IPS-20b (cell line): Measurements from ENCODE around the gene GAN.

ENCODE experiments used
- H3K27ac ChIP-seq: one replicate; pipeline ENCODE4 v1.5.1; 2013; ENCODE audit warnings: low read length
- H3K27me3 ChIP-seq: 2 replicates; pipeline ENCODE4 v1.6.1; 2013; ENCODE audit warnings: mild to moderate bottlenecking, low read length, inconsistent platforms; ENCODE audit not compliant: insufficient read depth
- H3K36me3 ChIP-seq: 2 replicates; pipeline ENCODE4 v1.6.1; 2013; ENCODE audit warnings: low read depth, mild to moderate bottlenecking, inconsistent platforms, low read length, moderate library complexity; ENCODE audit not compliant: insufficient read depth
- H3K4me1 ChIP-seq: 2 replicates; pipeline ENCODE4 v1.6.1; 2013; ENCODE audit warnings: mild to moderate bottlenecking, control low read depth, inconsistent platforms, low read length, moderate library complexity; ENCODE audit not compliant: insufficient read depth
- H3K4me3 ChIP-seq: 2 replicates; pipeline ENCODE4 v1.5.1; 2013; ENCODE audit warnings: mild to moderate bottlenecking, low read length, inconsistent platforms
- H3K9ac ChIP-seq: 2 replicates; pipeline ENCODE4 v1.6.1; 2013; ENCODE audit warnings: low read depth, mild to moderate bottlenecking, inconsistent platforms, low read length, moderate library complexity
- H3K9me3 ChIP-seq: 2 replicates; pipeline ENCODE4 v1.6.1; 2013; ENCODE audit warnings: mild to moderate bottlenecking, low read depth, low read length, inconsistent platforms; ENCODE audit not compliant: insufficient read depth

GAN gene

DNA sequence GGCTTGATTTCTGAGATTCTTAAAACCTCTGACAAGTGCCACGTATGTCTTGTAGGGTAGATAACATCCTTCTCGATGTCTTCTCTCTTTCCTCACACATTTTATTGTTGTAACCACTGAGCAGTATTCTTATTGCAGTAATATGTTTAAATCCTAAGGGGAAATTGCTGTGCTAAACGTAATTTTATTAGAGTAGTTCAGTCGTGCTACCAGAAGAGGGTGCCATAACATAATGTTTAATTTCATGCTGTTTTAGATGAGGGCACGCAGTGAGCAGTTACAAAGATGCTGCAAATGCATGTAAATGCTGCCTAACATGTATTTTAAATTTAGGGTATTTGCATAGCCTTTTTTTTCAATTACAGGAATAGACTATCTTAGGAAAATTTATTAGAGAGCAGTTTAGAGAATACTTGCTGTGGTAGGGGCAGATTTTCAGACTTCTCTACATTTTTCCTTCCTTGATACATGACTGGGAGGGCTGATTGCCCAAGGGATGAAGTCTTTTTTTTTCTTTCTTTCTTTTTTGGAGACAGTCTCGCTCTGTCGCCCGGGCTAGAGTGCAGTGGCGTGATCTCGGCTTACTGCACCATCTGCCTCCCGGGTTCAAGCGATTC, 51.7 kb downstream of the GAN start:
- Histone ChIP-seq H3K4me3 (no peak overlapping the region), H3K36me3 (peaks cover 79% of the 10 kb centered on the region), H3K9ac (no peak overlapping the region), H3K27ac (no peak overlapping the region), H3K4me1 (no peaks in the 10 kb centered on the region), H3K9me3 (no peaks in the 10 kb centered on the region), H3K27me3 (no peaks in the 10 kb centered on the region)

DNA sequence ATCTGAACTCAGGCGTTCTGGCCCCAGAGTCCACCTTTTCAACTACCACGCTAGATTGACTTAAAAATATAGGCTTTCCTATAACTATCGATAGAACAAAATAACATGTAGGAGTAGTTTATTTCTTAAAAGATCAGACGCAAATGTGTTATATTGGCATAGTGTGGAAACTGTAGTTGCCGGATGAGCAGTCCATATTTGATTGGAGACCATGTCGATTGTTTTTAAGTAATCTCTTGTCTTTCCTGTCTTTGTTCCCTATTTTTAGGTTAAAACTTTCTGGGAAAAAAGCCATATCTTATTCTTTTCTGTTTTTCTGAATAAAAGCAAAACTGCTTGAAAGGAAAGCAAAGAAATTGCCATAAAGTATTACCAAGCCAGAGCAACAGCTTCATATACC, 53.1 kb downstream of the GAN start:
- no peaks in the 10 kb centered on the region for H3K27me3 ChIP-seq
- H3K36me3 ChIP-seq, result peaks cover 78% of the 10 kb centered on the region
- no peaks in the 10 kb centered on the region for H3K4me1 ChIP-seq
- H3K4me3 ChIP-seq, result no peak overlapping the region
- no peaks in the 10 kb centered on the region for H3K9me3 ChIP-seq
- H3K9ac ChIP-seq, result no peak overlapping the region
- H3K27ac ChIP-seq, result no peak overlapping the region

DNA sequence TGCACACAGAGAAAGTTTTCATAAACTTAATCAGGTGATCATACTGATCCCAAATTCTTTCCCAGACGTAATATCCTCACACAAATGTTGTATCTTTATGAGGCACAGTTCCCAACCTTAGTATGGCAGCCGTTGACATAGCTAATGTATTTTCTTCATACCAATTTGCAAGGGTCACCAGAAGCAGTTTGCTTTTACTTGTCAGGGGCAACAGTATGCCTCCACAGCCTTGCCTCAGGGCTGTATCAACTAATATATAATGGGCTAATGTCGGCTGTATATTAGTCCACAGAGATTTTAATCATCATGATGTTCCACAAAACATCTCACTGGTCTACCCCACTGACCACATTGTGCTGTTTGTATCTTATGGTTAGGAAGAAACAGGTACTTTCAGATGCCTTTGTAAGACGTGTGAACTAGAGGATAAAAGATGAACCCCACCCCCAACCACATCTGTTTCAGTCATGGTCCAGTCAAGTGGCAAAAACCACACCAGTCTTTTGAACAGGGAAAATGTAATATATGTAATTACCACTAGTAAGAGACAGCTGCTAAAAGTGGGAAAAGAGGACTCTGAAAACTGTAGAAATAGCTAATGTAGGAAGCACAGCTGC, 55.2 kb downstream of the GAN start:
- Histone ChIP-seq H3K9ac (no peak overlapping the region), H3K4me3 (no peak overlapping the region), H3K9me3 (no peaks in the 10 kb centered on the region), H3K27ac (no peak overlapping the region), H3K4me1 (no peaks in the 10 kb centered on the region), H3K36me3 (peaks cover 58% of the 10 kb centered on the region), H3K27me3 (no peaks in the 10 kb centered on the region)

DNA sequence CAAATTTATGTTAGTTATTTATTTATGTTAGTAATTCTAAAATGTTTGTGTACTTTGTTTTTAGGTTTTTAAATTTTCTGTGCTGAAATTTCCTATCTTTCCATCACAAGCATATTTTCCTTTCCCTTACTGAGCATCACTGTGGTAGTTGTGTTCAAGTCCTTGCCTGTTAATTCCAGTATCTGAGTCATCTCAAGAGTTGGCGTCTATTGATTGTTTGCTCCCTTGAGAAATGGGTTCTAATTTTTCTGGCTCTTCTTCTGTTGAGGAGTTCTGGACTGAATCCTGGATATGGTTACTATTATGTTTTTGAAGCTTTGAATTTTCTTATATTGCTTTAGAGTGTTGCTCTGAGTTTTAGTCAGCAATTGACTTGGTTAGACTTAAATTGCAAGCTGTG, 56.3 kb downstream of the GAN start:
- Histone ChIP-seq H3K36me3 (peaks cover 47% of the 10 kb centered on the region), H3K27me3 (no peaks in the 10 kb centered on the region), H3K27ac (no peak overlapping the region), H3K4me1 (no peaks in the 10 kb centered on the region), H3K4me3 (no peak overlapping the region), H3K9me3 (no peaks in the 10 kb centered on the region), H3K9ac (no peak overlapping the region)

DNA sequence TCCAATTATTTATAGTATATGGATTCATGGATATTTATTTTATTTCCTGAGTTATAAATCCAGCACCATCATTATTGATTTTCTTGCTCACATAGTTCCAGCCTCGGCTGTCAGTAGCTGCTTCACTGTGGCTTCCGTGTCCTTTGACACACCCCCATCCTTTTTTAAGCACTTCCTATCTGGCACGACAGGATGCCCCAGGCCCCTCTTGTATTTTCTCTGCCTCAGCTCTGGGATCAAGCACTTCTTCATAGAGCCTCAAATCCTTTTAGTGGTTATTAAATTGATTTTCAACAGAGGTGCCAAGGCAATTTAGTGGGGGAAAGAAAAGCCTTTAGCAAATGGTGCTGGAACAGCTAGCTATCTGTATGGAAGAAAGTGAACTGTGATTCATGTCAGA, 59.8 kb downstream of the GAN start:
- no peaks in the 10 kb centered on the region for H3K9me3 ChIP-seq
- no peak overlapping the region for H3K27ac ChIP-seq
- H3K4me3 ChIP-seq, result no peak overlapping the region
- no peak overlapping the region for H3K9ac ChIP-seq
- H3K4me1 ChIP-seq, result no peaks in the 10 kb centered on the region
- H3K27me3 ChIP-seq, result no peaks in the 10 kb centered on the region
- peaks cover 47% of the 10 kb centered on the region for H3K36me3 ChIP-seq

DNA sequence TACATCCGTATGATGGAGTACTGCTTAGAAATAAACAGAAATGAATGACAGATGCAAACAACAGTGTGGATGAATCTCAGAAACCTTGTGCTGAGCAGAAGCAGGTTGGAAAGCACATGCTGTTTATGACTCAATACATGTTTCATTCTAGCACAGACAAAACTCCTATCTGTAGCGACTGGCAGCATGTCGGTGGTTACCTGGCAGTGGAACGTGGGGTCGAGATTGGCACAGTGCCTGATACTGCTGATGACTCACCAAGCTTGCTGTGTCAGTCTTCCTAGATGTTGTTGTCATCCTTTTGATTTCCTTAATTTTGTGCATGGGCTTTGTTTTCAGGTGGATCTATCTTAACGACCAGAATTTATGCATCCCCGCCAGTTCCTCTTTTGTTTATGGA, 62.1 kb downstream of the GAN start:
- H3K27ac ChIP-seq, result no peak overlapping the region
- H3K9ac ChIP-seq, result no peak overlapping the region
- no peaks in the 10 kb centered on the region for H3K4me1 ChIP-seq
- no peak overlapping the region for H3K4me3 ChIP-seq
- no peaks in the 10 kb centered on the region for H3K9me3 ChIP-seq
- peaks cover 33% of the 10 kb centered on the region for H3K36me3 ChIP-seq
- no peaks in the 10 kb centered on the region for H3K27me3 ChIP-seq

DNA sequence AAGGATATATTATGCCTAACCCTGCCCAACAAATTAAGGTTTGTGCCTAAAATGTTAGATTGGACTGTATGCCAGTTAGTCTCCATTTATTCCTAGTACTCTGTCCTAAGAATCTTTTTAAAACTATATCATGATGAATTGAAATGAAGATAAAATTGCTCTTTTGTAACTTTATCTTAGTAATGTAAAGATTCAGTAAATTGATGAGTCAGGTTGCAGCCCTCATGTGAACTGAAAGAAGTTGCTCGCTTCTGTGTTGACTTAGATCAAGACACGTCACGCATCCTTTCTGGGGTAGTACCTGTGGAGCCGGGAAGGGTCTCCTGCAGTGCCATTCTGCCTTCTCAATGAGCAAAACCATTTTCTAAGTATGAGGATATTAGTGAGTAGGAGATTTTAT, 63.3 kb downstream of the GAN start:
- H3K9me3 ChIP-seq, result no peaks in the 10 kb centered on the region
- no peaks in the 10 kb centered on the region for H3K27me3 ChIP-seq
- H3K4me3 ChIP-seq, result no peak overlapping the region
- no peak overlapping the region for H3K9ac ChIP-seq
- H3K4me1 ChIP-seq, result no peaks in the 10 kb centered on the region
- H3K36me3 ChIP-seq, result peaks cover 28% of the 10 kb centered on the region
- H3K27ac ChIP-seq, result no peak overlapping the region

DNA sequence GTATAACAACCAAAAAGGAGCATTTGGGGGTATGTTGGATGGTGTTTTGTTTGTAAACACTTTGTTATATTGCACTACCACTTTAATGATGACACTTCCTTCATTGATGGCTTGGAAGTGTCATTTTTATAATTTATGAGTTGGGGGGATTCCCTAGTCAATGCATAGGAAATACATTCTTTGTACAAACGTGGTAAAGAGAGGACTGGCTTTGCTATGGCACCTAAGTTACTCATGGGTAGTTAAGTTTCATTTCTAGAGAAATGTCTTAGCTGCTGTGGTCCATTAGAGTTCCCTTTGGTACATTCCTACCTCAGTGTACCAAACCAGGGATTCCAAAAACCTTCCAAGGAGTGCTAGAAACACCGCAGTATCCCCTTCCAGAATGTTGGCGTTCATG, 66.2 kb downstream of the GAN start:
- no peak overlapping the region for H3K27ac ChIP-seq
- H3K9me3 ChIP-seq, result no peaks in the 10 kb centered on the region
- H3K9ac ChIP-seq, result no peak overlapping the region
- H3K27me3 ChIP-seq, result no peaks in the 10 kb centered on the region
- no peak overlapping the region for H3K4me3 ChIP-seq
- peaks cover 11% of the 10 kb centered on the region; the same call in 1 of the 2 replicates for H3K4me1 ChIP-seq
- H3K36me3 ChIP-seq, result peaks cover 28% of the 10 kb centered on the region

DNA sequence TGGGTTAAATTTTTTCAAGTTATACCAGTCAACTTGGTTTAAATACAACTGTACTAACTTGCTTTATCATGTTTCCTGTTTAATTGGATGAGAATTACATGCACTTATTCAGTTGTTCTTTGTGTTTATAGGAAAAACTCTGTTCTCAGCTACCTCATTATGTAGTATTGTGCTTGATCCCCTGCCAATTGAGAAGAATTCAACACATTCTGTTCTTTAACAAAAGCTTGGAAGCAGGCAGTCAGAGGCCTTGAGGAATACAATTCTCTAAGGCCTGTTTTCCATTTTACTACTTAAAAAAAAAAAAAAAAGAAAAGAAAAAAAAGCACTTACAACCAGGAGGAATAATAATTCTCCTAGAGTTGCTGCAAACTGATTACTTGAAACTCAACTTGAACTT, 69.2 kb downstream of the GAN start:
- Histone ChIP-seq H3K27ac (no peak overlapping the region), H3K27me3 (no peaks in the 10 kb centered on the region), H3K9me3 (no peaks in the 10 kb centered on the region), H3K36me3 (peaks cover 6% of the 10 kb centered on the region), H3K4me1 (peaks cover 11% of the 10 kb centered on the region; the same call in 1 of the 2 replicates), H3K4me3 (no peak overlapping the region), H3K9ac (no peak overlapping the region)

DNA sequence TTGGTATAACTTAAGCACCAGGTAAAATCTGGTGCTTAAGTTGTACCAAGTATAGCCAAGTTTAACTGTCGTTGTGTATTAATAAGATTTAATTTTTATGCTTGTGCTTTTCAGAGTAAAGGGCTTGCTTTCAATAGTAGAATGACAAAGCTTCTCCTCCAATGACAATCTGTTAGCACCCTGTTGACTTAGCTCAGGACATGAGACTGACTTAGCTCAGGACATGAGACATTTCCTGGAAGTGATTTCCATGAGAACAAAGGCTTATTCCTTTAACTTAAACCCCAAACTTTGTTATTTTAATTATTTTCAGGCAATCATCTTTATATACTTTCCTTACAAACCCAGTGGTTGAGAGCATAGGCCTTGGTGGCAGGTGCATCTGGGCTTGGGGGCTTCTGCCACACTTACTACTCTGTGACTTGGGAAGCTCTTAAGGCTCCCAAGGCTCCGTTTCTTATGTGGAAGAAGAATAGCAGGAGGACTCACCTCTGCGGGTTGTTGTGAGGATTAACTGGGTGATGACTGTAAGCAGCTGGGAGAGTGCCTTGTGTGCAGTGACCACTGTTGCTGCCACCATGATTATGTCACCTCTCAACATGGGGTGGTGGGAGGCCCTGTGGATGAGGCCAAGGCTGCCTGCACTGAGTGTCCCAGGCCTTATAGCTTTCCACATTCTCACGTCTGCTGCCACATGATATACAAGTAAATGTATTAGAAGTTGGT, 70.4 kb downstream of the GAN start:
- Histone ChIP-seq H3K27me3 (no peaks in the 10 kb centered on the region), H3K27ac (no peak overlapping the region), H3K9ac (no peak overlapping the region), H3K36me3 (peaks cover 4% of the 10 kb centered on the region; the same call in 1 of the 2 replicates), H3K9me3 (no peaks in the 10 kb centered on the region), H3K4me3 (no peak overlapping the region), H3K4me1 (peaks cover 11% of the 10 kb centered on the region; the same call in 1 of the 2 replicates)

DNA sequence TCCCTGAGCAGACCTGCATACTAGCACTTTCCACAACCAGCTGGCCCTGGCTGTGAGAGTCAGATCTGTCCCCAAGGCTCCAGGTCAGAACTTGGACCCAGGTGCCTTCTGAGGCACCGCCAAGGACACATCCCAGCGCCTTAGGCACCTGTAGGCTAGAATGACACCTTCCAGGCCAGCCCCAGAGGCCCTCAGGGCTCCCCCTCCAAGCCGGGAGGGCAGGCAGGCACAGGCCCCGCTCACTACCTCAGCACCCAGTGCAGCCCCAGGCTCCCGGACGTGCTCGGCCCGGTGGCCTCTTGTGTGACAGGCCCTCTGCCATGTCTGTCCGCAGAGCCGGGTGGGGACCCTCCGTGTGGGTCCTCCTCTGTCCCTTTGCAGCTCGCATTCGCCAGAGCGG, 73.6 kb downstream of the GAN start:
- H3K9me3 ChIP-seq, result no peaks in the 10 kb centered on the region
- H3K9ac ChIP-seq, result no peak overlapping the region
- H3K4me3 ChIP-seq, result no peak overlapping the region
- H3K36me3 ChIP-seq, result peaks cover 4% of the 10 kb centered on the region
- H3K27me3 ChIP-seq, result no peaks in the 10 kb centered on the region
- H3K27ac ChIP-seq, result no peak overlapping the region
- peaks cover 11% of the 10 kb centered on the region; the same call in 1 of the 2 replicates for H3K4me1 ChIP-seq

DNA sequence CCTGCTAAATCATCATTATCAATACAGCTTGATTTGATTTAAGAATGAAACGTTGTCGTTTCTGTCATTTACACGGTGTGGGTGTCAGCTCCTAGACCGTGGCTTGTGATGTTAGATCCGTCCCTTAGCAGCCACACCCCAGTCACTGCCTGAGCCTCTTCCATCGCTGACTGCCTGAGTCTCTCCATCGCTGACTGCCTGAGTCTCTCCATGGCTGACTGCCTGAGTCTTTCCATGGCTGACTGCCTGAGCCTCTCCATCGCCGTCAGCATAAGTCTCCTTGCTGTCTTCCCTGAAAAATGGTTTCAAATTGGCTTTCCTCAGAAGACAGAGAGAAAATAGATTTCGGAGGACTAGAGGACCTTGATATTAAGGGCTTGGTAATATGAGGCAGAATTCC, 76.1 kb downstream of the GAN start:
- peaks cover 4% of the 10 kb centered on the region for H3K36me3 ChIP-seq
- no peak overlapping the region for H3K4me3 ChIP-seq
- H3K9ac ChIP-seq, result no peak overlapping the region
- no peaks in the 10 kb centered on the region for H3K27me3 ChIP-seq
- no peaks in the 10 kb centered on the region for H3K4me1 ChIP-seq
- H3K27ac ChIP-seq, result no peak overlapping the region
- no peaks in the 10 kb centered on the region for H3K9me3 ChIP-seq
